GM12878 (cell line): Measurements from ENCODE around the gene RNF223. TPM values are rescaled to one million over a fixed set of nuclear protein-coding genes. Genes with fewer than 3 reads are reported as not detected.

Source experiments
- CBX3 ChIP-seq: fragments of 200-600 bp; sonication (generic); IDR thresholded peaks from 2 replicates; pipeline ENCODE4 v1.6.1; 2016; ENCODE audit warnings: low read depth, borderline replicate concordance
- CHD1 ChIP-seq: IDR thresholded peaks from 2 replicates; pipeline ENCODE4 v1.6.1; 2012; ENCODE audit warnings: low read depth, low read length, improper control_type of control experiment
- E2F4 ChIP-seq: IDR thresholded peaks from 2 replicates; pipeline ENCODE4 v1.6.1; 2012; ENCODE audit warnings: low read depth, low read length, improper control_type of control experiment
- EGR1 ChIP-seq, 2 experiments: IDR thresholded peaks; 1 replicate in 1 of 2; 2 replicates in 1 of 2; pipeline ENCODE4 v1.6.1; 2011 to 2012; ENCODE audit warnings: low read depth in 2 of 2, low read length in 2 of 2, borderline replicate concordance in 1 of 2, mild to moderate bottlenecking in 1 of 2, moderate library complexity in 1 of 2
- ETV6 ChIP-seq, 2 experiments: fragments of 450-650 bp in 1 of 2; IDR thresholded peaks in 1 of 2; conservative IDR thresholded peaks in 1 of 2; 2 replicates each; pipeline ENCODE4 v1.6.1; 2014; ENCODE audit warnings: antibody characterized with exemption in 1 of 2, borderline replicate concordance in 1 of 2, low read depth in 1 of 2, mild to moderate bottlenecking in 1 of 2, moderate library complexity in 1 of 2
- MTA2 ChIP-seq: fragments of 450-650 bp; IDR thresholded peaks from 2 replicates; pipeline ENCODE4 v1.6.1; 2016; ENCODE audit warnings: low read depth, mild to moderate bottlenecking, moderate library complexity
- NR2C1 ChIP-seq: fragments of 450-650 bp; IDR thresholded peaks from 2 replicates; pipeline ENCODE4 v1.6.1; 2017; ENCODE audit warnings: antibody characterized with exemption, mild to moderate bottlenecking, moderate library complexity
- POU2F2 ChIP-seq: IDR thresholded peaks from 3 replicates; pipeline ENCODE4 v1.6.1; 2011; ENCODE audit warnings: low read depth, mild to moderate bottlenecking, low read length, borderline replicate concordance
- RAD21 ChIP-seq: IDR thresholded peaks from 2 replicates; pipeline ENCODE4 v1.6.1; 2011; ENCODE audit warnings: mild to moderate bottlenecking, low read depth, low read length, moderate library complexity; ENCODE audit not compliant: insufficient read depth
- SIN3A ChIP-seq: IDR thresholded peaks from 2 replicates; pipeline ENCODE4 v1.6.1; 2012; ENCODE audit warnings: low read depth, low read length, improper control_type of control experiment
- SMAD1 ChIP-seq: fragments of 450-650 bp; IDR thresholded peaks from 2 replicates; pipeline ENCODE4 v1.6.1; 2018; ENCODE audit warnings: mild to moderate bottlenecking, low read depth; ENCODE audit not compliant: partially characterized antibody
- SREBF2 ChIP-seq: IDR thresholded peaks from 2 replicates; pipeline ENCODE4 v1.6.1; 2012; ENCODE audit warnings: mild to moderate bottlenecking, low read length
- SRF ChIP-seq, 2 experiments: IDR thresholded peaks; 2 replicates each; pipeline ENCODE4 v1.6.1; 2011; ENCODE audit warnings: low read depth in 2 of 2, low read length in 2 of 2, mild to moderate bottlenecking in 1 of 2, moderate library complexity in 1 of 2
- WRNIP1 ChIP-seq: IDR thresholded peaks from 2 replicates; pipeline ENCODE4 v1.6.1; 2011; ENCODE audit warnings: low read depth, low read length, improper control_type of control experiment, borderline replicate concordance
- YY1 ChIP-seq: IDR thresholded peaks from 2 replicates; pipeline ENCODE4 v1.6.1; 2011; ENCODE audit warnings: low read depth, mild to moderate bottlenecking, low read length
- polyA plus RNA-seq, 11 experiments: library from polyadenylated mRNA; depleted of rRNA in 4 of 11; unstranded in 6 of 11; stranded (reverse) in 5 of 11; fragments of >200 nt; fragmentation: Nextera tagmentation in 4 of 11; fragmentation: Illumina TruSeq in 1 of 11; extraction: Ambion mirVana in 4 of 11; extraction: Trizol in 1 of 11; gene quantifications; 1 replicate in 1 of 11; 2 replicates in 10 of 11; pipeline versions ENCODE4 v1.2.1 to v1.2.3, GENCODE V29; 2011 to 2016; ENCODE audit warnings: inconsistent platforms in 2 of 11, missing spikeins in 2 of 11, low read depth in 1 of 11
- total RNA-seq, 4 experiments: library from RNA; depleted of rRNA in 3 of 4; stranded (reverse); fragments of >200 nt in 3 of 4; fragmentation: Illumina TruSeq in 1 of 4; extraction: Trizol in 1 of 4; gene quantifications; 2 replicates each; pipeline versions ENCODE4 v1.2.1 to v1.2.3, GENCODE V29; 2013 to 2021
- TF ChIP-seq, protein P1 (sequence below): fragments of 150-350 bp; IDR thresholded peaks from 2 replicates; pipeline ENCODE4 v1.6.1; 2016; ENCODE audit warnings: low read depth, low read length
- TF ChIP-seq, protein P2 (sequence below): fragments of 450-650 bp; IDR thresholded peaks from 2 replicates; pipeline ENCODE4 v1.6.1; 2017; ENCODE audit warnings: mild to moderate bottlenecking, moderate library complexity
- TF ChIP-seq, protein P3 (sequence below): fragments of 450-650 bp; IDR thresholded peaks from 2 replicates; pipeline ENCODE4 v1.6.1; 2017; ENCODE audit warnings: antibody characterized with exemption, mild to moderate bottlenecking, moderate library complexity

Gene RNF223
- total and polyA plus RNA-seq, 10 of the 15 experiments (the other 5 are each of a cell fraction or from before 2014, with no cell fraction given) = 0.06 TPM; not detected in 9

GRCh38 chr1:1033009-1033587 lies 41.0 kb downstream of the RNF223 start (continued):
- TF ChIP-seq, protein P1, sequence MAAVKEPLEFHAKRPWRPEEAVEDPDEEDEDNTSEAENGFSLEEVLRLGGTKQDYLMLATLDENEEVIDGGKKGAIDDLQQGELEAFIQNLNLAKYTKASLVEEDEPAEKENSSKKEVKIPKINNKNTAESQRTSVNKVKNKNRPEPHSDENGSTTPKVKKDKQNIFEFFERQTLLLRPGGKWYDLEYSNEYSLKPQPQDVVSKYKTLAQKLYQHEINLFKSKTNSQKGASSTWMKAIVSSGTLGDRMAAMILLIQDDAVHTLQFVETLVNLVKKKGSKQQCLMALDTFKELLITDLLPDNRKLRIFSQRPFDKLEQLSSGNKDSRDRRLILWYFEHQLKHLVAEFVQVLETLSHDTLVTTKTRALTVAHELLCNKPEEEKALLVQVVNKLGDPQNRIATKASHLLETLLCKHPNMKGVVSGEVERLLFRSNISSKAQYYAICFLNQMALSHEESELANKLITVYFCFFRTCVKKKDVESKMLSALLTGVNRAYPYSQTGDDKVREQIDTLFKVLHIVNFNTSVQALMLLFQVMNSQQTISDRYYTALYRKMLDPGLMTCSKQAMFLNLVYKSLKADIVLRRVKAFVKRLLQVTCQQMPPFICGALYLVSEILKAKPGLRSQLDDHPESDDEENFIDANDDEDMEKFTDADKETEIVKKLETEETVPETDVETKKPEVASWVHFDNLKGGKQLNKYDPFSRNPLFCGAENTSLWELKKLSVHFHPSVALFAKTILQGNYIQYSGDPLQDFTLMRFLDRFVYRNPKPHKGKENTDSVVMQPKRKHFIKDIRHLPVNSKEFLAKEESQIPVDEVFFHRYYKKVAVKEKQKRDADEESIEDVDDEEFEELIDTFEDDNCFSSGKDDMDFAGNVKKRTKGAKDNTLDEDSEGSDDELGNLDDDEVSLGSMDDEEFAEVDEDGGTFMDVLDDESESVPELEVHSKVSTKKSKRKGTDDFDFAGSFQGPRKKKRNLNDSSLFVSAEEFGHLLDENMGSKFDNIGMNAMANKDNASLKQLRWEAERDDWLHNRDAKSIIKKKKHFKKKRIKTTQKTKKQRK = no peak
- TF ChIP-seq POU2F2 = peak; percentile 100
- no peak for TF ChIP-seq CHD1
- no peak for TF ChIP-seq CBX3
- peak; percentile 42; the same call in 1 of the 2 replicates for TF ChIP-seq YY1
- no peak for TF ChIP-seq SMAD1
- TF ChIP-seq, protein P2, sequence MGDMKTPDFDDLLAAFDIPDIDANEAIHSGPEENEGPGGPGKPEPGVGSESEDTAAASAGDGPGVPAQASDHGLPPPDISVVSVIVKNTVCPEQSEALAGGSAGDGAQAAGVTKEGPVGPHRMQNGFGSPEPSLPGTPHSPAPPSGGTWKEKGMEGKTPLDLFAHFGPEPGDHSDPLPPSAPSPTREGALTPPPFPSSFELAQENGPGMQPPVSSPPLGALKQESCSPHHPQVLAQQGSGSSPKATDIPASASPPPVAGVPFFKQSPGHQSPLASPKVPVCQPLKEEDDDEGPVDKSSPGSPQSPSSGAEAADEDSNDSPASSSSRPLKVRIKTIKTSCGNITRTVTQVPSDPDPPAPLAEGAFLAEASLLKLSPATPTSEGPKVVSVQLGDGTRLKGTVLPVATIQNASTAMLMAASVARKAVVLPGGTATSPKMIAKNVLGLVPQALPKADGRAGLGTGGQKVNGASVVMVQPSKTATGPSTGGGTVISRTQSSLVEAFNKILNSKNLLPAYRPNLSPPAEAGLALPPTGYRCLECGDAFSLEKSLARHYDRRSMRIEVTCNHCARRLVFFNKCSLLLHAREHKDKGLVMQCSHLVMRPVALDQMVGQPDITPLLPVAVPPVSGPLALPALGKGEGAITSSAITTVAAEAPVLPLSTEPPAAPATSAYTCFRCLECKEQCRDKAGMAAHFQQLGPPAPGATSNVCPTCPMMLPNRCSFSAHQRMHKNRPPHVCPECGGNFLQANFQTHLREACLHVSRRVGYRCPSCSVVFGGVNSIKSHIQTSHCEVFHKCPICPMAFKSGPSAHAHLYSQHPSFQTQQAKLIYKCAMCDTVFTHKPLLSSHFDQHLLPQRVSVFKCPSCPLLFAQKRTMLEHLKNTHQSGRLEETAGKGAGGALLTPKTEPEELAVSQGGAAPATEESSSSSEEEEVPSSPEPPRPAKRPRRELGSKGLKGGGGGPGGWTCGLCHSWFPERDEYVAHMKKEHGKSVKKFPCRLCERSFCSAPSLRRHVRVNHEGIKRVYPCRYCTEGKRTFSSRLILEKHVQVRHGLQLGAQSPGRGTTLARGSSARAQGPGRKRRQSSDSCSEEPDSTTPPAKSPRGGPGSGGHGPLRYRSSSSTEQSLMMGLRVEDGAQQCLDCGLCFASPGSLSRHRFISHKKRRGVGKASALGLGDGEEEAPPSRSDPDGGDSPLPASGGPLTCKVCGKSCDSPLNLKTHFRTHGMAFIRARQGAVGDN = peak; percentile 86
- TF ChIP-seq, protein P3, sequence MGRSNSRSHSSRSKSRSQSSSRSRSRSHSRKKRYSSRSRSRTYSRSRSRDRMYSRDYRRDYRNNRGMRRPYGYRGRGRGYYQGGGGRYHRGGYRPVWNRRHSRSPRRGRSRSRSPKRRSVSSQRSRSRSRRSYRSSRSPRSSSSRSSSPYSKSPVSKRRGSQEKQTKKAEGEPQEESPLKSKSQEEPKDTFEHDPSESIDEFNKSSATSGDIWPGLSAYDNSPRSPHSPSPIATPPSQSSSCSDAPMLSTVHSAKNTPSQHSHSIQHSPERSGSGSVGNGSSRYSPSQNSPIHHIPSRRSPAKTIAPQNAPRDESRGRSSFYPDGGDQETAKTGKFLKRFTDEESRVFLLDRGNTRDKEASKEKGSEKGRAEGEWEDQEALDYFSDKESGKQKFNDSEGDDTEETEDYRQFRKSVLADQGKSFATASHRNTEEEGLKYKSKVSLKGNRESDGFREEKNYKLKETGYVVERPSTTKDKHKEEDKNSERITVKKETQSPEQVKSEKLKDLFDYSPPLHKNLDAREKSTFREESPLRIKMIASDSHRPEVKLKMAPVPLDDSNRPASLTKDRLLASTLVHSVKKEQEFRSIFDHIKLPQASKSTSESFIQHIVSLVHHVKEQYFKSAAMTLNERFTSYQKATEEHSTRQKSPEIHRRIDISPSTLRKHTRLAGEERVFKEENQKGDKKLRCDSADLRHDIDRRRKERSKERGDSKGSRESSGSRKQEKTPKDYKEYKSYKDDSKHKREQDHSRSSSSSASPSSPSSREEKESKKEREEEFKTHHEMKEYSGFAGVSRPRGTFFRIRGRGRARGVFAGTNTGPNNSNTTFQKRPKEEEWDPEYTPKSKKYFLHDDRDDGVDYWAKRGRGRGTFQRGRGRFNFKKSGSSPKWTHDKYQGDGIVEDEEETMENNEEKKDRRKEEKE = no peak
- 0 out of 2 replicates have a peak, but pooled peaks have one; percentile 24 for TF ChIP-seq NR2C1
- TF ChIP-seq ETV6 (conservative IDR thresholded peaks at IDR 0.05 in 1 of 2, IDR thresholded peaks at IDR 0.05 in 1 of 2; ENCODE audit: borderline replicate concordance in 1 of 2, low read depth in 1 of 2) = no peak
- TF ChIP-seq MTA2 = peak; percentile 5; the same call in 1 of the 2 replicates
- no peak for TF ChIP-seq SREBF2
- TF ChIP-seq SIN3A = no peak
- TF ChIP-seq RAD21 = peak; percentile 74
- TF ChIP-seq SRF (IDR thresholded peaks at IDR 0.05; ENCODE audit: low read depth in 2 of 2, low read length in 2 of 2) = no peak
- TF ChIP-seq WRNIP1 = no peak
- no peak; the same call in 1 of the 2 replicates for TF ChIP-seq E2F4
- TF ChIP-seq EGR1 (IDR thresholded peaks at IDR 0.05; ENCODE audit: borderline replicate concordance in 1 of 2, low read depth in 2 of 2, low read length in 2 of 2) = peak in 1 of 2 experiments; percentile 82; a peak in 2 of 3 replicates
